ENCODE data around the gene UBA7. TPM values are rescaled to one million over a fixed set of nuclear protein-coding genes. Genes with fewer than 3 reads are reported as not detected.
"Not testable (repeated sequence)": the region's sequence is repeated elsewhere in the genome, so short reads cannot be mapped to it uniquely, and the experiment has no call there.

Gene UBA7
- total RNA-seq, 1 donor = 22.8 TPM

GRCh38 chr3:49781415-49782199 is 32.1 kb downstream of the UBA7 start:
- DNase-seq (ENCODE audit: low read depth) = no peak
- no peak for TF ChIP-seq CTCF (IDR thresholded peaks at IDR 0.05; ENCODE audit: insufficient read depth, low read length)
- H3K4me3 ChIP-seq (ENCODE audit: low read depth, low read length) = no peak overlapping the region

- not testable (repeated sequence) for DNase-seq (ENCODE audit: low read depth); H3K4me3 ChIP-seq (ENCODE audit: low read depth, low read length)
Observed at GRCh38 chr3:49780975-49781365, 32.8 kb downstream of the UBA7 start.

GRCh38 chr3:49780080-49780974 is 33.4 kb downstream of the UBA7 start:
- TF ChIP-seq CTCF (IDR thresholded peaks at IDR 0.05; ENCODE audit: insufficient read depth, low read length) = no peak
- no peak for DNase-seq (ENCODE audit: low read depth)

GRCh38 chr3:49779358-49780079 is 34.2 kb downstream of the UBA7 start:
- no peak overlapping the region for H3K4me3 ChIP-seq (ENCODE audit: low read depth, low read length)
- no peak for DNase-seq (ENCODE audit: low read depth)
- no peak for TF ChIP-seq CTCF (IDR thresholded peaks at IDR 0.05; ENCODE audit: insufficient read depth, low read length)

More at GRCh38 chr3:49780080-49780974, 33.4 kb downstream of the UBA7 start:
- H3K4me3 ChIP-seq (ENCODE audit: low read depth, low read length) = no peak overlapping the region

GRCh38 chr3:49776101-49776500 is 37.7 kb downstream of the UBA7 start:
- not testable (repeated sequence) for DNase-seq (ENCODE audit: low read depth); H3K4me3 ChIP-seq (ENCODE audit: low read depth, low read length)

- no peak for TF ChIP-seq CTCF (IDR thresholded peaks at IDR 0.05; ENCODE audit: insufficient read depth, low read length)
- DNase-seq (ENCODE audit: low read depth) = no peak
- no peak overlapping the region for H3K4me3 ChIP-seq (ENCODE audit: low read depth, low read length)
Observed at GRCh38 chr3:49775538-49775937, 38.2 kb downstream of the UBA7 start.

GRCh38 chr3:49772703-49773102 is 41.0 kb downstream of the UBA7 start:
- no peak for TF ChIP-seq CTCF (IDR thresholded peaks at IDR 0.05; ENCODE audit: insufficient read depth, low read length)
- no peak for DNase-seq (ENCODE audit: low read depth)
- H3K4me3 ChIP-seq (ENCODE audit: low read depth, low read length) = no peak overlapping the region

Data from fibroblast of the aortic adventitia (primary cell).